ENCODE results near the gene NR2C2. TPM values are rescaled to one million over a fixed set of nuclear protein-coding genes. Genes with fewer than 3 reads are reported as not detected.
"Not testable (repeated sequence)": the region's sequence is repeated elsewhere in the genome, so short reads cannot be mapped to it uniquely, and the experiment has no call there.

Gene NR2C2
- total RNA-seq, 1 donor from 2014 or later, result 15.0 TPM

DNA sequence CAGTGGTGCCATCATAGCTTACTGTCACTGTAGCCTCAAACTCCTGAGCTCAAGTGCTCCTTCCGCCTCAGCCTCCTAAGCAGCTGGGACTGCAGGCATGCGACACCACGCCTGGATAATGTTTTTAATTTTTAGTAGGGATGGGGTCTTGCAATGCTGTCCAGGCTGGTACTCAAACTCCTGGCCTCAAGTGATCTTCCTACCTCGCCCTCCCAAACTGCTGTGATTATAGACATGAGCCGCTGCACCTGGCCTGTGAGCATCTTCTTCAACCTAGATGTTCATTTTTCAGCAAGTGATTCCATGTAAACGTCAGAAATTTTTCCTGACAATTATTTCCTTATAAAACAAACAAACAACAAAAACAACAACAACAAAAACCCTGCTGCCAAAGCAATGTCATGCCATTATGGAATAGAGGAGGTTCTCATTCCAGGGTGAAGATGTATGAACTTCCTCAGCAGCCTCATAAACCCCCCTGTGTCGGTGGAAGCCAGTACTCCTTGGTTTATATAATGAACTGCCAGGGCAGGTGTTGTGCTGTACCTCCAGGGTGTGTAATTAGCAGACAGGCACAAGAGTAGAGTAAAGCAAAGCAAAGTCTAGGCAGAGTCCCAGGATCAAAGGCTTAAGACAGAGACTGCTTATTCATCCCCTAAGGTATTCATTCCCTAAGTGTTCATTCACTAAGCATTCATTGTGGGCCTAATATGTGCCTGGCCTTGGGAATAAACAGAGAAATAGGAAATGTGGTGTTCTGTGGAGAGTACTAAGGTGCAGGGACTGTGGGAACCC, 44.6 kb downstream of the NR2C2 start:
- H3K36me3 ChIP-seq (ENCODE audit: control insufficient read depth, insufficient read depth, low read length), result no peaks in the 10 kb centered on the region
- H3K4me3 ChIP-seq (ENCODE audit: low read depth, low read length), result no peak overlapping the region
- TF ChIP-seq, protein P1, sequence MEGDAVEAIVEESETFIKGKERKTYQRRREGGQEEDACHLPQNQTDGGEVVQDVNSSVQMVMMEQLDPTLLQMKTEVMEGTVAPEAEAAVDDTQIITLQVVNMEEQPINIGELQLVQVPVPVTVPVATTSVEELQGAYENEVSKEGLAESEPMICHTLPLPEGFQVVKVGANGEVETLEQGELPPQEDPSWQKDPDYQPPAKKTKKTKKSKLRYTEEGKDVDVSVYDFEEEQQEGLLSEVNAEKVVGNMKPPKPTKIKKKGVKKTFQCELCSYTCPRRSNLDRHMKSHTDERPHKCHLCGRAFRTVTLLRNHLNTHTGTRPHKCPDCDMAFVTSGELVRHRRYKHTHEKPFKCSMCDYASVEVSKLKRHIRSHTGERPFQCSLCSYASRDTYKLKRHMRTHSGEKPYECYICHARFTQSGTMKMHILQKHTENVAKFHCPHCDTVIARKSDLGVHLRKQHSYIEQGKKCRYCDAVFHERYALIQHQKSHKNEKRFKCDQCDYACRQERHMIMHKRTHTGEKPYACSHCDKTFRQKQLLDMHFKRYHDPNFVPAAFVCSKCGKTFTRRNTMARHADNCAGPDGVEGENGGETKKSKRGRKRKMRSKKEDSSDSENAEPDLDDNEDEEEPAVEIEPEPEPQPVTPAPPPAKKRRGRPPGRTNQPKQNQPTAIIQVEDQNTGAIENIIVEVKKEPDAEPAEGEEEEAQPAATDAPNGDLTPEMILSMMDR (IDR thresholded peaks at IDR 0.05; ENCODE audit: insufficient read depth, low read length, severe bottlenecking), result no peak
- no peaks in the 10 kb centered on the region for H3K27me3 ChIP-seq (ENCODE audit: control insufficient read depth, insufficient read depth, low read length)
- DNase-seq (ENCODE audit: low read depth) (peak; percentile 30), FAIRE-seq (no peak)

DNA sequence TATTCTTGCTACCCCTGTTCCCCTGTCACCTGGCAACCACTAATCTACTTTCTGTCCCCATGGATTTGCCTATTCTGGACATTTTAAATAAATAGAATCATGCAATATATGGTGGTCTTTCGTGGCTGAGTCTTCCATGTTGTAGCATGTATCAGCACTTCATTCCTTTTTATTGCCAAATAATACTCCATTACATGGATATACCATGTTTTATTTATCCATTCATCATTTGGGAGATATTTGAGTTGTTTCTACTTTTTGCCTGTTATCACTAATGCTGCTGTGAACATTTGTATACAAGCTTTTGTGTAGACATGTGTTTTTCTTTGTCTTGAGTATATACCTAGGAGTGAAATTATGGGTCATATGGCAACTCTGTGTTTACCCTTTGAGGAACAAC, 50.6 kb downstream of the NR2C2 start:
- TF ChIP-seq, protein P1 (IDR thresholded peaks at IDR 0.05; ENCODE audit: insufficient read depth, low read length, severe bottlenecking), result no peak
- Histone ChIP-seq H3K36me3 (ENCODE audit: control insufficient read depth, insufficient read depth, low read length) (peaks cover 1% of the 10 kb centered on the region), H3K4me3 (ENCODE audit: low read depth, low read length) (no peak overlapping the region), H3K27me3 (ENCODE audit: control insufficient read depth, insufficient read depth, low read length) (no peaks in the 10 kb centered on the region)
- no peak for DNase-seq (ENCODE audit: low read depth)
- no peak for FAIRE-seq

DNA sequence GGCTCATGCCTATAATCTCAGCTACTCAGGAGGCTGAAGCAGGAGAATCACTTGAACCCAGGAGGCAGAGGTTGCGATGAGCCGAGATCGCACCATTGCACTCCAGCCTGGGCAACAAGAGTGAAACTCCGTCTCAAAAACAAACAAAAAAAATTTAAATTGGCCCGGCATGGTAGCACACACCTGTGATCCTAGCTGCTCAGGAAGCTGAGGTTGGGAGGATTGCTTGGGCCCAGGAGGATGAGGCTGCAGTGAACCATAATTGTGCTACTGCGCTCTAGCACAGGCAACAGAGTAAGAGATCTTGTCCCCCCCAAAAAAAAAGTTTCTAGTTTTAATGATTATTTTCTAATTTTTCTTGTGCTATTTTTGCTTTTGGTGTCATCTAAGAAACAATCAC, 51.8 kb downstream of the NR2C2 start:
- DNase-seq (ENCODE audit: low read depth); H3K36me3 ChIP-seq (ENCODE audit: control insufficient read depth, insufficient read depth, low read length); H3K27me3 ChIP-seq (ENCODE audit: control insufficient read depth, insufficient read depth, low read length); FAIRE-seq; H3K4me3 ChIP-seq (ENCODE audit: low read depth, low read length): not testable (repeated sequence)

DNA sequence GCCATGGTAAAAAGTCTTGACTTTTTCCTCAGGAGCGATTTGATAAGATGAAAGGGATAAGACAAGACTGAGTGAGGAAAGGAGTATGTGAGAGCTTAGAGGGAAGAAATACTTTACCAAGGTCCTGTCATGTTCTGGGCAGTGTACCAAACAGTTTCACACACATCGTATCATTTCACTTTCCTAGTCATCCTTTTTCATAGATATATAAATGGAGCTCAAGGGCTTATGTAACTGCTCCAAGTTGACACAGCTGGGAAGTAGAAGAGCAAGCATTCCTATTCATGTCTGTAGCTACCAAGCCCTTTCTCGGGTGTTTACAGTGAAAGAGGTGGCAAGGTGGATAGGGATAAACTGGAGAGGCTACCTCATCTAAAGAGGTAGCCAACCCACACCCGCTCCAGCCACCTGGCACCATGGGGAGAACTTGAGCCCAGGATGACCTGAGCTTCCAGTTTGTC, 60.3 kb downstream of the NR2C2 start:
- Histone ChIP-seq H3K4me3 (ENCODE audit: low read depth, low read length) (no peak overlapping the region), H3K36me3 (ENCODE audit: control insufficient read depth, insufficient read depth, low read length) (no peaks in the 10 kb centered on the region), H3K27me3 (ENCODE audit: control insufficient read depth, insufficient read depth, low read length) (no peaks in the 10 kb centered on the region)
- TF ChIP-seq, protein P1 (IDR thresholded peaks at IDR 0.05; ENCODE audit: insufficient read depth, low read length, severe bottlenecking), result no peak
- DNase-seq (ENCODE audit: low read depth), result peak; percentile 73
- no peak for FAIRE-seq

DNA sequence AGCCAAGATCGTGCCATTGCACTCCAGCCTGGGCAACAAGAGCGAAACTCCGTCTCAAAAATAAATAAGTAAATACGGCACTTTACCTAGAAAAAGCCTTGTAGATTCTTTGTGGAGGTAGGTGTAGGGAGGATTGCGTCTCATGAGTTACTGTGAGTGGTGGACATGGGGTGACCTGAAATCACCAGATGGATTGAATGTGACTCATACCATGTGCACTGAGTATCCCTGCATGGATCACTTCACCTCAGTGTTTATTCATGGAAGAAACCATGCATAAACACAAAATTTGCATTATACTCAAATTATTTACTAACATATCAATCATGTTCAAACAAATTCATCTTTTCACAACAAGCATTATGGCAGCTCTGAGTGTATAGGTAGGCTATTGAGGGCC, 61.8 kb downstream of the NR2C2 start:
- no peak for FAIRE-seq
- peak; percentile 6 for DNase-seq (ENCODE audit: low read depth)
- H3K36me3 ChIP-seq (ENCODE audit: control insufficient read depth, insufficient read depth, low read length), result peaks cover 7% of the 10 kb centered on the region

DNA sequence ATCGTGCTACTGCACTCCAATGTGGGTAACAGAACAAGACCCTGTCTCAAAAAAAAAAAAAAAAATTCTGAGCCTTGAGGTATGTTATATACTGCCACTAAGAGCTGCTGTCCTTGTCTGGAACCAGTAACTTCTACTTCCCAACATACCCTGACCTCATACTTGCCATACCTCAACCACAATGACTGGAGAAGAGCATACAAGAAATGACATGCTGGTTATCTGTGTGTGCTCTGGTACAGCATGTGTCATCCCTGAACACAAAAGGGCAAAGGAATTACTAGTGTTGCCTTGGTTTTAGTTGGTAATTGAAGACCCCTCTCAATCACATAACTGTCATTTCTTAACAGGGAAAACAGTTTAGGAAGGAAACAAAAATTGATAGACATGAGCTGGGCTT, 63.3 kb downstream of the NR2C2 start:
- DNase-seq (ENCODE audit: low read depth) (peak; percentile 73), FAIRE-seq (peak; percentile 13)
- Histone ChIP-seq H3K4me3 (ENCODE audit: low read depth, low read length) (no peak overlapping the region), H3K36me3 (ENCODE audit: control insufficient read depth, insufficient read depth, low read length) (peaks cover 8% of the 10 kb centered on the region), H3K27me3 (ENCODE audit: control insufficient read depth, insufficient read depth, low read length) (no peaks in the 10 kb centered on the region)
- TF ChIP-seq, protein P1 (IDR thresholded peaks at IDR 0.05; ENCODE audit: insufficient read depth, low read length, severe bottlenecking), result no peak

More for the DNA sequence above, 61.8 kb downstream of the NR2C2 start:
- TF ChIP-seq, protein P1 (IDR thresholded peaks at IDR 0.05; ENCODE audit: insufficient read depth, low read length, severe bottlenecking), result no peak
- Histone ChIP-seq H3K4me3 (ENCODE audit: low read depth, low read length) (no peak overlapping the region), H3K27me3 (ENCODE audit: control insufficient read depth, insufficient read depth, low read length) (no peaks in the 10 kb centered on the region)

Data from bronchial epithelial cell (primary cell).